BLaER1 (cell line): ENCODE measurements around the gene SYNJ2.
A peak's percentile ranks its signal among the peaks of the same experiment; 100 is the strongest.
"Not testable (repeated sequence)": the region's sequence is repeated elsewhere in the genome, so short reads cannot be mapped to it uniquely, and the experiment has no call there.

Source experiments
- H3K27ac ChIP-seq: shearing (Covaris generic); formaldehyde crosslinking; 2 replicates; pipeline ENCODE4 v1.8.1; 2022
- H3K27me3 ChIP-seq: shearing (Covaris generic); formaldehyde crosslinking; 2 replicates; pipeline ENCODE4 v1.8.1; 2022
- H3K36me3 ChIP-seq: shearing (Covaris generic); formaldehyde crosslinking; 2 replicates; pipeline ENCODE4 v1.8.1; 2022
- H3K4me1 ChIP-seq: shearing (Covaris generic); formaldehyde crosslinking; 2 replicates; pipeline ENCODE4 v1.8.1; 2022
- H3K4me2 ChIP-seq: shearing (Covaris generic); formaldehyde crosslinking; 2 replicates; pipeline ENCODE4 v1.8.1; 2022
- H3K4me3 ChIP-seq: shearing (Covaris generic); formaldehyde crosslinking; 2 replicates; pipeline ENCODE4 v1.8.1; 2022
- H3K9ac ChIP-seq: shearing (Covaris generic); formaldehyde crosslinking; 2 replicates; pipeline ENCODE4 v1.8.1; 2022
- H3K9me3 ChIP-seq: shearing (Covaris generic); formaldehyde crosslinking; 2 replicates; pipeline ENCODE4 v1.8.1; 2022
- H4K20me1 ChIP-seq: shearing (Covaris generic); formaldehyde crosslinking; 2 replicates; pipeline ENCODE4 v1.8.1; 2022
- Cebpa-rat ChIP-seq: shearing (Covaris generic); IDR thresholded peaks from 2 replicates; pipeline ENCODE4 v1.8.1; 2022

Gene SYNJ2

GRCh38 chr6:157967486-157967885, 14.2 kb upstream of the SYNJ2 start:
- Histone ChIP-seq H3K36me3 (no peaks in the 10 kb centered on the region), H3K9me3 (0 out of 2 replicates have a peak, but pooled peaks cover 8% of the 10 kb centered on the region), H4K20me1 (no peaks in the 10 kb centered on the region), H3K4me3 (no peak overlapping the region), H3K4me2 (no peak overlapping the region), H3K27me3 (no peaks in the 10 kb centered on the region), H3K9ac (no peak overlapping the region), H3K4me1 (peaks cover 11% of the 10 kb centered on the region; the same call in 1 of the 2 replicates), H3K27ac (no peak overlapping the region)
- TF ChIP-seq Cebpa-rat, result no peak

DNA sequence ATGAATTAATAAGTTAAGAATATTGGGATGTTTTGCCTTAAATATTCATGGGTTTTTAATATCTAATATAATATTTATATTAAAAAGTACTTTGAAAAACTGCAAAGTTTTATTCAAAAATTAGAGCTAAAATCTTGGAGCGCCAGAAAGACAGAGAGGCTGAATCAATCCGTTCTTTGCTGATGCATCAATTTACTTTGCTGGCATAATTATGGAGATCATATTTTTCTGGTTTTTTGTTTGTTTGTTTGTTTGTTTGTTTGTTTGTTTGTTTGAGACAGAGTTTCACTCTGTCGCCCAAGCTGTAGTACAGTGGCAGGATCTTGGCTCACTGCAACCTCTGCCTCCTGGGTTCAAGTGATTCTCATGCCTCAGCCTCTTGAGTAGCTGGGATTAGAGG, 9.5 kb upstream of the SYNJ2 start:
- not testable (repeated sequence) for H3K27ac ChIP-seq, H3K9ac ChIP-seq, H3K36me3 ChIP-seq, H3K4me2 ChIP-seq, H3K4me3 ChIP-seq, H3K27me3 ChIP-seq, H3K9me3 ChIP-seq, H4K20me1 ChIP-seq, H3K4me1 ChIP-seq

DNA sequence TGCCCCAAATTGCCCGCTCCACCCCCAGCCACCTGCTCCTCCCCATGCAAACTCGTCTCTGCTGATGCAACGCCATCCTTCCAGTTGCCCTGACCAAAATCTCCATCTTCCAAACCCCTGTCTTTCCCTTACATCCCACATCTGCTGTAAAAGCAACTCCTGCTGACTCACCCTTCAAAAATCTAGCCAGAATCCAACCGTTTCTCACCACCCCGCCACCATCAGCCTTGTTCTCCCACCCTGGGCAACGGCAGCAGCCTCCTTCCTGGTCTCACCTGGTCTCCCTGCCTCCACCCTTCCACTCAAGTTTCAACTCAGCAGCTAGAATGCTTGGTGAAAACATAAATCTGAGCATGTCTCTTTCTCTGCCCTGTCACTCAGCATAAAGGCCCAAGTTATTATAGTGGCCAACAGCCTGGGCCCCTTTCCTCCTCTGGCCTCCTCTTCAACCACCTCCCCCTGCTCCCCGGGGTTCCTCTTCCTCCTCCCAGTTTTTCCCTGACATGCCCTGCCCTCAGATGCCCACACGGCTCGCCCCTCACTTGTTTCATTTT, 7.2 kb upstream of the SYNJ2 start:
- Histone ChIP-seq H3K27me3 (no peaks in the 10 kb centered on the region), H3K9ac (no peak overlapping the region)

GRCh38 chr6:157974967-157975366, 6.7 kb upstream of the SYNJ2 start:
- no peak for TF ChIP-seq Cebpa-rat
- H3K27ac ChIP-seq, result no peak overlapping the region
- H4K20me1 ChIP-seq, result no peaks in the 10 kb centered on the region
- H3K27me3 ChIP-seq, result no peaks in the 10 kb centered on the region
- peaks cover 18% of the 10 kb centered on the region for H3K4me1 ChIP-seq
- H3K4me2 ChIP-seq, result no peak overlapping the region
- H3K4me3 ChIP-seq, result no peak overlapping the region
- H3K9me3 ChIP-seq, result no peaks in the 10 kb centered on the region
- H3K36me3 ChIP-seq, result no peaks in the 10 kb centered on the region
- no peak overlapping the region for H3K9ac ChIP-seq

More for the DNA sequence above, 7.2 kb upstream of the SYNJ2 start:
- Histone ChIP-seq H3K27ac (no peak overlapping the region), H3K9me3 (no peaks in the 10 kb centered on the region), H3K4me2 (no peak overlapping the region), H3K4me3 (no peak overlapping the region), H3K36me3 (no peaks in the 10 kb centered on the region), H4K20me1 (no peaks in the 10 kb centered on the region), H3K4me1 (peaks cover 12% of the 10 kb centered on the region)
- TF ChIP-seq Cebpa-rat, result no peak

- Histone ChIP-seq H3K4me2 (no peak overlapping the region), H3K4me1 (peaks cover 23% of the 10 kb centered on the region), H3K9me3 (no peaks in the 10 kb centered on the region), H4K20me1 (no peaks in the 10 kb centered on the region), H3K36me3 (no peaks in the 10 kb centered on the region), H3K4me3 (no peak overlapping the region), H3K27me3 (peaks cover 2% of the 10 kb centered on the region; the same call in 1 of the 2 replicates), H3K27ac (no peak overlapping the region), H3K9ac (no peak overlapping the region)
- TF ChIP-seq Cebpa-rat, result no peak
Observed at GRCh38 chr6:157975456-157975855, 6.2 kb upstream of the SYNJ2 start.

- Histone ChIP-seq H3K4me3 (no peak overlapping the region), H3K4me1 (peaks cover 31% of the 10 kb centered on the region), H4K20me1 (no peaks in the 10 kb centered on the region), H3K36me3 (no peaks in the 10 kb centered on the region), H3K27ac (no peak overlapping the region), H3K27me3 (peaks cover 12% of the 10 kb centered on the region; the same call in 1 of the 2 replicates), H3K9ac (no peak overlapping the region), H3K4me2 (no peak overlapping the region), H3K9me3 (no peaks in the 10 kb centered on the region)
- no peak for TF ChIP-seq Cebpa-rat
Observed at GRCh38 chr6:157976345-157977175, 5.1 kb upstream of the SYNJ2 start.

GRCh38 chr6:157977176-157977804, 4.4 kb upstream of the SYNJ2 start:
- Histone ChIP-seq H3K36me3 (no peaks in the 10 kb centered on the region), H3K4me1 (peaks cover 34% of the 10 kb centered on the region), H3K9ac (no peak overlapping the region), H3K9me3 (no peaks in the 10 kb centered on the region), H3K4me2 (no peak overlapping the region), H3K27me3 (peaks cover 12% of the 10 kb centered on the region; the same call in 1 of the 2 replicates), H3K27ac (no peak overlapping the region), H3K4me3 (no peak overlapping the region), H4K20me1 (no peaks in the 10 kb centered on the region)
- TF ChIP-seq Cebpa-rat, result no peak

GRCh38 chr6:157978021-157978783, 3.5 kb upstream of the SYNJ2 start:
- no peaks in the 10 kb centered on the region for H3K9me3 ChIP-seq
- H3K4me1 ChIP-seq, result peaks cover 43% of the 10 kb centered on the region

DNA sequence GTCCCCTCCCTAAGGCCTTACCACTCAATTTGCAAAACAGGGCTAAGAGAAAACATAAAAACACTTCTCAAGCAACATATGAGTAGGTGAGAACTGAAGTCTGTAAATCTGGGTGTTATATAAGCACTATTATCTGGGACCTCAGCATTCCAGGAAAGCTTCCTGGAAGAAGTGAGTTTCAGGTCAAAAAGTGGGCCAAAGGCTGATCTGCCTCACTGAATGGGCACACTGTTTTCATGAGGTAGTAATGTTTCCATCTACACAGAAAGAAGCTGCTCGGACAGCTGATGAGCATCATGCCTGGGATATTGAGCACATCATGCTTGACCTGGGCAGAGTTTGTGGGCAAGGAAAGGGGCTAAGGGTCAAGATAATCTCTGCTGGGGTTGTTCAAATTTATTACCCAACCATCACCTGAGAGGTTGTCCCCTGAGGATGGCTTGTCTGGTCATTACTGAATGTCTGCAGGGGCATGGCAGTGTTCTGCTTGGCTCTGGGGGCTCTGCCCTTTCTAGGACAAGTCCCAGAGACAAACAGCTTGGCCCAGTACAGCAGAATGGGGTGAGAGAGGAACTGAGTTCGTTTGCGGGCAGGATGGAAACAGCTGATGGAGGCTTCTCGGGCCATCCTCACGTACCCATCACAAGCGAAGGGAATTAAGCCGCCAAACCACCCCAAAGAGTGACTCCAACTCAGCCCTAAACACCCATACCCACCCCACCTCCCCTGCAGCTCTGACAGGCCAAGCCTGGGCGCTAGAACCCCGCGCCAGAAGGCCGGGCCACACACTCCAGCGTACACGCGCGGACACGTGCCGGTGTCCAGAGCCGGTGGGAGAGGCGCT, 1.2 kb upstream of the SYNJ2 start:
- H3K4me2 ChIP-seq, result peak overlapping the region; percentile 100
- peak overlapping the region; percentile 83; the same call in 1 of the 2 replicates for H3K9ac ChIP-seq
- H4K20me1 ChIP-seq, result peaks cover 10% of the 10 kb centered on the region; the same call in 1 of the 2 replicates
- peak overlapping the region; percentile 92 for H3K4me3 ChIP-seq
- H3K27me3 ChIP-seq, result peaks cover 12% of the 10 kb centered on the region; the same call in 1 of the 2 replicates
- no peaks in the 10 kb centered on the region for H3K36me3 ChIP-seq
- H3K4me1 ChIP-seq, result peaks cover 66% of the 10 kb centered on the region
- H3K27ac ChIP-seq, result no peak overlapping the region
- H3K9me3 ChIP-seq, result no peaks in the 10 kb centered on the region
- TF ChIP-seq Cebpa-rat, result no peak

More at GRCh38 chr6:157978021-157978783, 3.5 kb upstream of the SYNJ2 start:
- no peaks in the 10 kb centered on the region for H3K36me3 ChIP-seq
- H4K20me1 ChIP-seq, result no peaks in the 10 kb centered on the region; the same call in 1 of the 2 replicates
- H3K27ac ChIP-seq, result no peak overlapping the region
- no peak overlapping the region; the same call in 1 of the 2 replicates for H3K4me2 ChIP-seq
- H3K27me3 ChIP-seq, result peaks cover 12% of the 10 kb centered on the region; the same call in 1 of the 2 replicates
- H3K9ac ChIP-seq, result no peak overlapping the region
- no peak for TF ChIP-seq Cebpa-rat
- H3K4me3 ChIP-seq, result no peak overlapping the region
